Upper lobe of left lung (tissue), 6 donors: ENCODE data around the gene CYP3A4. TPM values are rescaled to one million over a fixed set of nuclear protein-coding genes. Genes with fewer than 3 reads are reported as not detected.
"Not testable (repeated sequence)": the region's sequence is repeated elsewhere in the genome, so short reads cannot be mapped to it uniquely, and the experiment has no call there.

Source experiments
- ATAC-seq, 2 donors: fragments of 200-7000 bp; cut with Tn5 transposase; one replicate each; pipeline ENCODE4 v1.9.1; 2022; ENCODE audit warnings: mild to moderate bottlenecking in 2 of 2, moderate library complexity in 2 of 2; ENCODE audit not compliant: low FRiP score in 2 of 2
- DNase-seq, 2 donors: peaks; one replicate each; pipeline ENCODE4 v3.0.0-alpha.2; 2019 to 2020
- H3K27ac ChIP-seq, 4 donors: fragments of 200-600 bp; sonication (generic); one replicate each; pipeline ENCODE4 v1.5.1; 2016 to 2019
- H3K27me3 ChIP-seq, 4 donors: fragments of 200-600 bp; sonication (generic); one replicate each; pipeline ENCODE4 v1.5.1; 2017 to 2019
- H3K36me3 ChIP-seq, 4 donors: fragments of 200-600 bp; sonication (generic); one replicate each; pipeline ENCODE4 v1.5.1; 2016 to 2019
- H3K4me1 ChIP-seq, 4 donors: fragments of 200-600 bp; sonication (generic); one replicate each; pipeline ENCODE4 v1.5.1; 2018 to 2019
- H3K4me3 ChIP-seq, 4 donors: fragments of 200-600 bp; sonication (generic); one replicate each; pipeline ENCODE4 v1.5.1; 2017 to 2019; ENCODE audit warnings: mild to moderate bottlenecking in 2 of 4, moderate library complexity in 1 of 4
- H3K9me3 ChIP-seq, 4 donors: fragments of 200-600 bp; sonication (generic); one replicate each; pipeline ENCODE4 v1.5.1; 2018 to 2019
- CTCF ChIP-seq, 6 experiments: fragments of 450-650 bp in 4 of 6; fragments of 200-600 bp in 2 of 6; sonication (generic) in 2 of 6; IDR thresholded peaks; one replicate each; pipeline ENCODE4 v1.5.1; 2016 to 2019; ENCODE audit warnings: antibody characterized with exemption in 6 of 6
- EP300 ChIP-seq, 4 donors: sonication (generic); formaldehyde crosslinking; IDR thresholded peaks; one replicate each; pipeline ENCODE4 v1.5.1; 2017; ENCODE audit warnings: antibody characterized with exemption in 4 of 4, control low read depth in 2 of 4
- POLR2A ChIP-seq, 4 donors: fragments of 450-650 bp; IDR thresholded peaks; one replicate each; pipeline ENCODE4 v1.5.1; 2016 to 2017; ENCODE audit warnings: antibody characterized with exemption in 4 of 4, mild to moderate bottlenecking in 2 of 4
- POLR2AphosphoS5 ChIP-seq, 2 donors: sonication (generic); formaldehyde crosslinking; IDR thresholded peaks; one replicate each; pipeline ENCODE4 v1.5.1; 2017; ENCODE audit warnings: antibody characterized with exemption in 2 of 2
- WGBS, 2 donors: methylation state at CpG; one replicate each; pipeline ENCODE4 v1.1.5; 2017 to 2018; 5-methylcytosine and 5-hydroxymethylcytosine counted together
- total RNA-seq, 6 donors: library from RNA; depleted of rRNA in 4 of 6; stranded (reverse); fragments of >200 nt in 4 of 6; gene quantifications; one replicate each; pipeline versions ENCODE4 v1.1.0 to v1.2.1, GENCODE V29; 2016 to 2021
- donor health status: DM: no; HTN: no; CAD: no; lungs with moderate emphysema.
- donor health status: DM: no; HTN: yes; CAD: no; lungs with severe emphysema.

CYP3A4 gene
- total RNA-seq, 6 donors from 2014 or later = 0.34 to 1.5 (median 0.46) TPM; not detected in 3

GRCh38 chr7:99741441-99741795 is 42.6 kb downstream of the CYP3A4 start:
- no peak for TF ChIP-seq POLR2AphosphoS5 (IDR thresholded peaks at IDR 0.05)
- no peak for TF ChIP-seq CTCF (IDR thresholded peaks at IDR 0.05)
- no peak for TF ChIP-seq POLR2A (IDR thresholded peaks at IDR 0.05)
- no peak for TF ChIP-seq EP300 (IDR thresholded peaks at IDR 0.05)
- Histone ChIP-seq H3K4me1 (peaks cover 0 to 3% (median 0%) of the 10 kb centered on the region in 4 donors), H3K27me3 (no peaks in the 10 kb centered on the region), H3K36me3 (no peaks in the 10 kb centered on the region), H3K27ac (peak overlapping the region in 1 of 4 donors; percentile 9), H3K4me3 (no peak overlapping the region), H3K9me3 (no peaks in the 10 kb centered on the region)
- no peak for ATAC-seq
- DNase-seq = no peak
- WGBS, 2 donors = 91 to 100% methylated on average over 2 of the region's 2 CpGs

GRCh38 chr7:99740573-99741440 is 43.2 kb downstream of the CYP3A4 start:
- peaks cover 0 to 3% (median 0%) of the 10 kb centered on the region in 4 donors for H3K4me1 ChIP-seq
- ATAC-seq = peak; percentile 66 to 77
- H3K27me3 ChIP-seq = no peaks in the 10 kb centered on the region
- peak overlapping the region in 1 of 4 donors; percentile 9 for H3K27ac ChIP-seq
- H3K4me3 ChIP-seq = no peak overlapping the region
- H3K9me3 ChIP-seq = no peaks in the 10 kb centered on the region
- no peaks in the 10 kb centered on the region for H3K36me3 ChIP-seq
- 71 to 73% methylated on average over 5 of the region's 5 CpGs for WGBS, 2 donors
- no peak for DNase-seq
- peak in 1 of 2 donors; percentile 43 for TF ChIP-seq POLR2AphosphoS5 (IDR thresholded peaks at IDR 0.05)
- TF ChIP-seq EP300 (IDR thresholded peaks at IDR 0.05) = no peak
- TF ChIP-seq CTCF (IDR thresholded peaks at IDR 0.05) = no peak

GRCh38 chr7:99739699-99740572 is 44.0 kb downstream of the CYP3A4 start:
- Histone ChIP-seq H3K4me3 (no peak overlapping the region), H3K36me3 (no peaks in the 10 kb centered on the region), H3K9me3 (no peaks in the 10 kb centered on the region), H3K4me1 (peaks cover 0 to 3% (median 0%) of the 10 kb centered on the region in 4 donors), H3K27ac (no peak overlapping the region), H3K27me3 (no peaks in the 10 kb centered on the region)
- DNase-seq (no peak), ATAC-seq (peak in 1 of 2 donors; percentile 28)
- TF ChIP-seq EP300 (IDR thresholded peaks at IDR 0.05) = no peak
- no peak for TF ChIP-seq POLR2AphosphoS5 (IDR thresholded peaks at IDR 0.05)
- no peak for TF ChIP-seq CTCF (IDR thresholded peaks at IDR 0.05)
- no peak for TF ChIP-seq POLR2A (IDR thresholded peaks at IDR 0.05)
- WGBS, 2 donors = 88 to 97% methylated on average over 2 of the region's 2 CpGs

- H3K9me3 ChIP-seq = no peaks in the 10 kb centered on the region
- H3K4me1 ChIP-seq = peaks cover 0 to 3% (median 0%) of the 10 kb centered on the region in 4 donors
- TF ChIP-seq POLR2AphosphoS5 (IDR thresholded peaks at IDR 0.05) = no peak
- no peak for TF ChIP-seq POLR2A (IDR thresholded peaks at IDR 0.05)
- TF ChIP-seq CTCF (IDR thresholded peaks at IDR 0.05) = no peak
- no peak for TF ChIP-seq EP300 (IDR thresholded peaks at IDR 0.05)
- no peaks in the 10 kb centered on the region for H3K36me3 ChIP-seq
- H3K27ac ChIP-seq = no peak overlapping the region
- ATAC-seq (no peak), DNase-seq (no peak)
- no peak overlapping the region for H3K4me3 ChIP-seq
- H3K27me3 ChIP-seq = no peaks in the 10 kb centered on the region
- 86 to 96% methylated on average over 1 of the region's 1 CpG for WGBS, 2 donors
Measured at GRCh38 chr7:99737726-99738125, 46.3 kb downstream of the CYP3A4 start.

- DNase-seq, ATAC-seq, H3K27me3 ChIP-seq, H3K27ac ChIP-seq, H3K4me1 ChIP-seq, H3K9me3 ChIP-seq, H3K36me3 ChIP-seq, H3K4me3 ChIP-seq: not testable (repeated sequence)
- WGBS, 2 donors = 93 to 94% methylated on average over 4 of the region's 4 CpGs
Measured at GRCh38 chr7:99736667-99737066, 47.3 kb downstream of the CYP3A4 start.
